ENCODE measurements around the gene GJC2. TPM values are rescaled to one million over a fixed set of nuclear protein-coding genes. Genes with fewer than 3 reads are reported as not detected.

GJC2 gene
- total RNA-seq, 6 donors from 2014 or later = 1.4 to 8.7 (median 2.0) TPM

DNA sequence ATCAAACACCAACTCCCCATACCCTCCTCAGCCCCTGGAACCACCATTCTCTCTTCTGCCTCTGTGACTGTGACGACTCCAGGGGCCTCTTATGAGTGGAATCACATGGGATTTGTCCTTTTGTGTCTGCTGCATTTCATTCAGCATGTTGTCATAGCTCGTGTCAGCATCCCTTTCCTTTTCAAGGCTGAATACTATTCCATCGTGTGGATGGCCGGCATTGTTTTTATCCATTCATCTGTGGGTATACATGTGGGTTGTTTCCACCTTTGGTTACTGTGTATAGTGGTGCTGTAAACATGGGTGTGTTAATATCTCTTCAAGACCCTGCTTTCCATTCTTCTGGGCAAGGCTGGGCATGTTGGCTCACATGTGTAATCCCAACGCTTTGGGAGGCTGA, 41.0 kb downstream of the GJC2 start:
- ATAC-seq (ENCODE audit: low FRiP score in 2 of 2) = no peak

DNA sequence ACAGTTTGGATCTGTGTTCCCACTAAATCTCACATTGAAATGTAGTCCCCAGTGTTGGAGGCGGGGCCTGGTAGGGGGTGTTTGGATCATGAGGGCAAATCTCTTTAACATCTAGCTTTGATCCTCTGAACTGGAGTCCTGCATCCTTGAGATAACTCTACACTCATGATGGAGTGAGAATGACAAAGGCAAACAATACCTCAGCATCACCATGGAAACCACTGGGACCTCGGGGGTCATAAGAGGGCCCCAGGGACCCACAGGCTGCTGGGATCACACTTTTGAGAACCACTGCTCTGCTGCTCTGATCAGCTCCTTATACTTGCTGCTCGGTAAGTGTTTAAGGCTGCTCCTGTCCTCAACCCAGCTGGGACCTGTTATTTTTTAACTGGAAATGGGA, 44.7 kb downstream of the GJC2 start:
- TF ChIP-seq POLR2AphosphoS5 (IDR thresholded peaks at IDR 0.05) (no peak), POLR2A (IDR thresholded peaks at IDR 0.05) (no peak), EP300 (IDR thresholded peaks at IDR 0.05) (no peak)
- no peak overlapping the region for H3K27ac ChIP-seq
- H3K4me1 ChIP-seq = peaks cover 0 to 15% (median 6%) of the 10 kb centered on the region in 4 donors
- no peak overlapping the region for H3K4me3 ChIP-seq
- ATAC-seq (ENCODE audit: low FRiP score in 2 of 2) = no peak
- 79 to 85% methylated on average over 3 of the region's 3 CpGs for WGBS, 2 donors
- peaks cover 0 to 3% (median 0%) of the 10 kb centered on the region in 4 donors for H3K36me3 ChIP-seq
- peaks cover 5 to 8% (median 6%) of the 10 kb centered on the region in 4 donors for H3K9me3 ChIP-seq
- H3K27me3 ChIP-seq = no peaks in the 10 kb centered on the region
- DNase-seq = no peak

More for the DNA sequence above, 41.0 kb downstream of the GJC2 start:
- H3K4me3 ChIP-seq = no peak overlapping the region
- 91 to 96% methylated on average over 5 of the region's 5 CpGs for WGBS, 2 donors
- no peak for DNase-seq
- peak overlapping the region in 3 of 4 donors; percentile 47 to 82 (median 72) for H3K27ac ChIP-seq
- H3K27me3 ChIP-seq = no peaks in the 10 kb centered on the region
- H3K9me3 ChIP-seq = no peaks in the 10 kb centered on the region
- H3K4me1 ChIP-seq = peaks cover 0 to 15% (median 6%) of the 10 kb centered on the region in 4 donors
- TF ChIP-seq, protein P1, sequence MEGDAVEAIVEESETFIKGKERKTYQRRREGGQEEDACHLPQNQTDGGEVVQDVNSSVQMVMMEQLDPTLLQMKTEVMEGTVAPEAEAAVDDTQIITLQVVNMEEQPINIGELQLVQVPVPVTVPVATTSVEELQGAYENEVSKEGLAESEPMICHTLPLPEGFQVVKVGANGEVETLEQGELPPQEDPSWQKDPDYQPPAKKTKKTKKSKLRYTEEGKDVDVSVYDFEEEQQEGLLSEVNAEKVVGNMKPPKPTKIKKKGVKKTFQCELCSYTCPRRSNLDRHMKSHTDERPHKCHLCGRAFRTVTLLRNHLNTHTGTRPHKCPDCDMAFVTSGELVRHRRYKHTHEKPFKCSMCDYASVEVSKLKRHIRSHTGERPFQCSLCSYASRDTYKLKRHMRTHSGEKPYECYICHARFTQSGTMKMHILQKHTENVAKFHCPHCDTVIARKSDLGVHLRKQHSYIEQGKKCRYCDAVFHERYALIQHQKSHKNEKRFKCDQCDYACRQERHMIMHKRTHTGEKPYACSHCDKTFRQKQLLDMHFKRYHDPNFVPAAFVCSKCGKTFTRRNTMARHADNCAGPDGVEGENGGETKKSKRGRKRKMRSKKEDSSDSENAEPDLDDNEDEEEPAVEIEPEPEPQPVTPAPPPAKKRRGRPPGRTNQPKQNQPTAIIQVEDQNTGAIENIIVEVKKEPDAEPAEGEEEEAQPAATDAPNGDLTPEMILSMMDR (IDR thresholded peaks at IDR 0.05) = no peak
- TF ChIP-seq POLR2AphosphoS5 (IDR thresholded peaks at IDR 0.05) (no peak), POLR2A (IDR thresholded peaks at IDR 0.05) (no peak), EP300 (IDR thresholded peaks at IDR 0.05) (no peak)
- no peaks in the 10 kb centered on the region for H3K36me3 ChIP-seq

DNA sequence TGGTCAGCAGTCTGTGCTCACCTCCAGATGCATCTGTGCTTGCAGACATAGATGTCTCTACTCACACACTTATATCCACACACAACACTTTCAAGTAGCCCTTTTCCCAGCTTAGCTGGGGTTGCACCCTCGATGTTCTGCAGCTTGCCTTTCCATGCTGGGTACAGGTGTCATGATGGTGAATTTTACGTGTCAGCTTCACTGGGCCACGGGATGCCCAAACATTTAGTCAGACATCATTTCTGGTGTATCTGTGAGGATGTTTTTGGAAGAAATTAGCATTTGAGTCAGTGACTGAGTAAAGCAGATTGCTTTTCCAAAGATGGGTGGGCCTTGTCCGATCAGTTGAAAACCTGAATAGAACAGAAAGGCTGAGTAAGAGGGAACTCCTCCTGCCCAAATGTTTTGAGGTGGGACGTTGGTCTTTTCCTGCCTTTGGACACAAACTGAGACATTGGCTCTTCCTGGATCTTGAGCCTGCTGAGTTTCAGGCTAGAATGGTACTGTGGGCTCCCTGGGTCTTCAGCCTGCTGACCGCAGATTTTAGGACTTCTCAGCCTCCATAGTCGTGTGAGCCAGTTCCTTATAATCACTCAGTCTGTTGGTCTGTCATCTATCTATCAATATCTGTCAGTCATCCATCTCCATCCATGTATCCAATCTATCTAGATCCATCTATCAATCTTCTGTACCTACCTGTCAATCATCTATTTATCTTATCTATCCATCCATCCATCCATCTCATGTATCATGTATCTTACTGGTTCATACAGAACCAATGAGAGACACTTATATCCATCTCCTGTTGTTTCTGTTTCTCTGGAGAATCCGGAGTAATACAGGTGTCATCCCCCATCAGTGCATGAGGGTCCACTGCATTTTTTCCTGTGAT, 45.4 kb downstream of the GJC2 start:
- peaks cover 0 to 15% (median 6%) of the 10 kb centered on the region in 4 donors for H3K4me1 ChIP-seq
- ATAC-seq (ENCODE audit: low FRiP score in 2 of 2) (no peak), DNase-seq (no peak)
- peaks cover 0 to 3% (median 0%) of the 10 kb centered on the region in 4 donors for H3K36me3 ChIP-seq
- no peak for TF ChIP-seq POLR2AphosphoS5 (IDR thresholded peaks at IDR 0.05)
- TF ChIP-seq EP300 (IDR thresholded peaks at IDR 0.05) = no peak
- TF ChIP-seq POLR2A (IDR thresholded peaks at IDR 0.05) = no peak
- TF ChIP-seq, protein P1 (IDR thresholded peaks at IDR 0.05) = no peak
- no peak overlapping the region for H3K4me3 ChIP-seq
- peaks cover 5 to 10% (median 9%) of the 10 kb centered on the region in 4 donors for H3K9me3 ChIP-seq
- no peaks in the 10 kb centered on the region for H3K27me3 ChIP-seq
- no peak overlapping the region for H3K27ac ChIP-seq
- WGBS, 2 donors = 80 to 84% methylated on average over 8 of the region's 8 CpGs

DNA sequence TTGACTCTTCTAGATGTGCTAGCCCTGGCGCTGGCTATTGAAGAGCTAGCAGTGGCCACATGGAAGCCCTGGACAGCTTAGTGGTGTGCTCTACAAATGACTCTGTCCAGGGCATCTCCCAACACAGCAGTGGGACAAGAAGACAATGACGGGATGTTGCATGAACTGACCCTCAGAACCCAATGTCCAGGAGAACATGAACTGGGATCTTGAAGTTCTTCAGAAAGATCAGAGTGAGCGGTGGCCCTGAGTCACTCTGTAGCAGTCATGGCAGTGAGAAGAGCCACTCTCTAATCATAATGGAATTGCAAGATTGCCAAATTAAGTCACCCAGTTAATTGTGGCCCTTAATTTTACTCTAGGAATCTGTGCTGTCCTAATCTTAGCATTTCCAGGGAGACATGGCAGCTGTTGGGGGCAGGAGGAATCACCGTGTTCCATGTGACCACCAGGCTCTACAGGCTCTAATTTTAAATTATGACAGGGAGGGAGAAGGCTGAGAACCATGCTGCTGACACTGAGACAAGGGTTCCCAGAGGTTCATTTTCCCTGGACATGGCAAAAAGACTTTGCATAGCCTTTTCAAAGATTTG, 47.9 kb downstream of the GJC2 start:
- H3K9me3 ChIP-seq = peaks cover 5 to 10% (median 9%) of the 10 kb centered on the region in 4 donors
- ATAC-seq (ENCODE audit: low FRiP score in 2 of 2) = no peak

More for the DNA sequence above, 47.9 kb downstream of the GJC2 start:
- no peak for DNase-seq
- Histone ChIP-seq H3K27me3 (no peaks in the 10 kb centered on the region), H3K4me1 (peaks cover 0 to 6% (median 1%) of the 10 kb centered on the region in 4 donors), H3K36me3 (peaks cover 0 to 3% (median 0%) of the 10 kb centered on the region in 4 donors), H3K27ac (no peak overlapping the region), H3K4me3 (no peak overlapping the region)
- WGBS, 2 donors = 93 to 95% methylated on average over 4 of the region's 4 CpGs
- TF ChIP-seq, protein P1 (IDR thresholded peaks at IDR 0.05) = no peak
- TF ChIP-seq POLR2AphosphoS5 (IDR thresholded peaks at IDR 0.05) = no peak
- TF ChIP-seq EP300 (IDR thresholded peaks at IDR 0.05) = no peak
- no peak for TF ChIP-seq POLR2A (IDR thresholded peaks at IDR 0.05)

All from upper lobe of left lung (tissue), 6 donors.